ENCODE results near the gene COX8A. TPM values are rescaled to one million over a fixed set of nuclear protein-coding genes. Genes with fewer than 3 reads are reported as not detected.

Gene COX8A
- total and polyA plus RNA-seq, 2 experiments from 2014 or later = 712 to 1,014 TPM

DNA sequence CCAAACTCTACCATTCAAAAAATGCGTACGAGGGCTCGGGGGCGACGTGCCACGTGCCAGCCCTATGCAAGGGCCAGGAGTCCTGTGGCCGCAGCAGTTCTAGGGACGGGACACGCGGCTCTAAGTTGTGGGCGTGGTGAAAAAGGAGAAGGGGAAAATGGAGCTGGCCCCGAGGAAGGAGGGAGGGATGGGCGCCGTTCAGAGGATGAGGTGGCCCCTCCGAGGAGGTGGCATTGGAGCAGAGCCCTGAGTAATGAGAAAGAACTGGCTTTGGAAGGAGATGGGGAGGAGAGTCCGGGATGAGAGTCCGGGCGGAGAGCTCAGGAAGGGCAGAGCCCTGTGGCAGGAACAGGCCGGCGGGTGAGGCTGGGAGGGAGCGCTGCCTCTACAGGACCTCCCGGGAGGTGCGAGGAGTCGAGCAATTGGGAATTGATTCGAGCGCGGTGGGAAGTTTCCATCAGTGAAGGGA, 32.8 kb downstream of the COX8A start:
- H3K9me3 ChIP-seq (ENCODE audit: low read depth) = no peaks in the 10 kb centered on the region
- H3K4me1 ChIP-seq (ENCODE audit: low read depth) = peaks cover 4% of the 10 kb centered on the region
- peaks cover 17% of the 10 kb centered on the region for H3K27me3 ChIP-seq
- TF ChIP-seq, protein P1, sequence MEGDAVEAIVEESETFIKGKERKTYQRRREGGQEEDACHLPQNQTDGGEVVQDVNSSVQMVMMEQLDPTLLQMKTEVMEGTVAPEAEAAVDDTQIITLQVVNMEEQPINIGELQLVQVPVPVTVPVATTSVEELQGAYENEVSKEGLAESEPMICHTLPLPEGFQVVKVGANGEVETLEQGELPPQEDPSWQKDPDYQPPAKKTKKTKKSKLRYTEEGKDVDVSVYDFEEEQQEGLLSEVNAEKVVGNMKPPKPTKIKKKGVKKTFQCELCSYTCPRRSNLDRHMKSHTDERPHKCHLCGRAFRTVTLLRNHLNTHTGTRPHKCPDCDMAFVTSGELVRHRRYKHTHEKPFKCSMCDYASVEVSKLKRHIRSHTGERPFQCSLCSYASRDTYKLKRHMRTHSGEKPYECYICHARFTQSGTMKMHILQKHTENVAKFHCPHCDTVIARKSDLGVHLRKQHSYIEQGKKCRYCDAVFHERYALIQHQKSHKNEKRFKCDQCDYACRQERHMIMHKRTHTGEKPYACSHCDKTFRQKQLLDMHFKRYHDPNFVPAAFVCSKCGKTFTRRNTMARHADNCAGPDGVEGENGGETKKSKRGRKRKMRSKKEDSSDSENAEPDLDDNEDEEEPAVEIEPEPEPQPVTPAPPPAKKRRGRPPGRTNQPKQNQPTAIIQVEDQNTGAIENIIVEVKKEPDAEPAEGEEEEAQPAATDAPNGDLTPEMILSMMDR (IDR thresholded peaks at IDR 0.05; ENCODE audit: low read depth, low read length) = no peak
- no peaks in the 10 kb centered on the region for H3K36me3 ChIP-seq
- no peak overlapping the region for H3K4me3 ChIP-seq
- peak; percentile 25 to 49 for DNase-seq (ENCODE audit: low read depth in 1 of 2, low spot score in 1 of 2)
- no peak overlapping the region for H3K27ac ChIP-seq

DNA sequence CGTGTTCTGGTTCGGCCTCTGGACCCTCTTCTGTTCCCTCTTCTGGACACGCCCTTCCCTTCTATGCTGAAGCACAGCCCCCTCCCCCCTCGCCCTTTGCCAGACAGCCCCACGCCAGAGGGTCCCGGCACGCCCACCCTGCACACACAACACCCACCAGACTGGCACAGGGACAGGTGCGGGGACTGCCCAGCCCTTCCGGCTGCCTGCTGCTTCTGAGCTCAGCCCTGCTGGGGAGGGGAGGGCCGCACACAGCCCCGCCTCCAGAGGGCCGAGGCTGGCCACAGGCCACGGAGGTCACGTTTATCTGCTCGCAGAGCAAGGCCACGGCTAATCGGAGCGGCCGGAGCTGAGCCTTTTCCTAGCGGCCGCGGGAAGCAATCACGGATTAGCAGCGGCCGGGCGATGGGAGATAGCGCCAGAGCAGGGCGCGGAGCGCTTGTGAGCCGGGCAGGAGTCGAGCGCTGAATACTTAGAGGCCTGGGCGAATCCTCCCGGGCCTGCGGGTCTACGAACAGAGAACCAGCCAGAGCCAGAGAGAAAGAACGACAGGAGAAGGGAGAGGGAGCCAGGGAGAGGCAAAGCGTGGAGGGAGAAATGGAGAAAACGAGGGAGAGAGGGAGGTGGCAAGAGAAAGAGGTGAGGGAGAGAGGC, 33.3 kb downstream of the COX8A start:
- TF ChIP-seq, protein P1 (IDR thresholded peaks at IDR 0.05; ENCODE audit: low read depth, low read length) = peak; percentile 34
- peak; percentile 63 to 90 for DNase-seq (ENCODE audit: low read depth in 1 of 2, low spot score in 1 of 2)
- peaks cover 4% of the 10 kb centered on the region for H3K4me1 ChIP-seq (ENCODE audit: low read depth)
- peak overlapping the region; percentile 63 for H3K27ac ChIP-seq
- no peaks in the 10 kb centered on the region for H3K36me3 ChIP-seq
- H3K9me3 ChIP-seq (ENCODE audit: low read depth) = no peaks in the 10 kb centered on the region
- H3K27me3 ChIP-seq = peaks cover 17% of the 10 kb centered on the region
- no peak overlapping the region for H3K4me3 ChIP-seq

DNA sequence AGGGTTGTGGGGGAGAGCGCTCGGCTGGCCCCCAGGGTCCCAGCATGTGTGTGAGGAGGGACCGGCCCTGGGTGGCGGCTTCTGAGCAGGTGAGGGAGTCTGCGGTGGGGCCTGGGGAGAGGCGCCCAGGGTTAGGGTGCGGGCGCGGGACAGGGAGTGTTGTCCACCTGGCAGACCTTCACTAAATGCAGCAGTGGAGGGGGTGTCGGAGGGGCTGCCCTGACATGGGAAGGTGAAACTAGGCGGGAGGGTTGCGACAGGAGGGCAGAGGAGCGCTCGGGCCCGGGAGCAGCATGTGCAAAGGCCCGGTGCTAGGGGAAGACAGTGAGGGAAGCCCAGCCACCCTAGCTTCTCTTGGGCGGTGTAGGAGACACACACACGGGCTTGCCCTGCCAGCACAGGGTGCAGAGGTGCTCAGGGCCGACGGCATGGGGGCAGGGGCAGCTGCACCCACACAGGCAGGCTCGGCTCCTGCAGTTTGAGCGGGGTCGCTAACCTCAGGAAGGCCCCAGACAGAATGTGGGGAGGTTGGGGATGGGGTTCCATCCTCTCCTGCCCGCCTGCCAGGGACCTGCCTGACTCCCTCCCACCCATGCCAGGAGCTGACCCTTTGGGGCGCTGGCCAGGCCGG, 34.0 kb downstream of the COX8A start:
- TF ChIP-seq, protein P1 (IDR thresholded peaks at IDR 0.05; ENCODE audit: low read depth, low read length) = no peak
- H3K4me3 ChIP-seq = no peak overlapping the region
- H3K4me1 ChIP-seq (ENCODE audit: low read depth) = peaks cover 4% of the 10 kb centered on the region
- H3K27ac ChIP-seq = peak overlapping the region; percentile 63
- no peaks in the 10 kb centered on the region for H3K9me3 ChIP-seq (ENCODE audit: low read depth)
- H3K36me3 ChIP-seq = no peaks in the 10 kb centered on the region
- peaks cover 17% of the 10 kb centered on the region for H3K27me3 ChIP-seq
- DNase-seq (ENCODE audit: low read depth in 1 of 2, low spot score in 1 of 2) = no peak

DNA sequence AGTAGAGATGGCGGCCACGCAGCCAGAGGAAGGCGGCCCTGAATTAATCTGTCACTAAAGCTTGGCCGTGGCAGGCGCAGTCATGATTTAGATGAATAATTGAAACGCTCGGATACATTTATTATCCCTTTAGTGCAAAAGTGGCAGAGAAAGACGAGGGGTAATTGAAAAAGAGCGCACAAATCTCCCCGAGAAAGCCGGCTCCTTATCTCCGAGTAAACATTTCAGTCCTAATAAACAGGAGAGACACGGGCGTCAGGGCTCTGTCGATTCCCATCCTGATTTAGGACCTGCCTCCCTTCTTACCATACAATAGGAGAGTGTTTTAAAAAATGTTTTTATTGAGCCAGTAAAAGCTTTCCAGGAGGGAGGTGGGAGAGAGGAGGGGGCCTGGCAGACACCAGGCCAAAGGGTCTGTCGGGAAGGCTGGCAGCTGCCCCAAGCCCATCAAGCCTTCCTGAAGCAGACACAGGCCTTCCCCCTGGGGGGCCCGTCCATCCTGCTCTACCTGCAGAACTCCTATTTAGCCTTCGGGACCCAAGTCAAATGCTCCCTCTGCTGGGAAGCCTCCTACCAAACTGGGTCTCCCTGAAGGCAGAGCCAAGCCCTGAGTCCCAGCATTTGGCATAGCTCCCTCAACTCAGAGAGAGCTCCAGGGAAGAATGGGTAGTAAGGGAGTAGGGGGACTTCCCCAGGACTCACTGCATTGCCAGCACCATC, 34.7 kb downstream of the COX8A start:
- no peak overlapping the region for H3K27ac ChIP-seq
- TF ChIP-seq, protein P1 (IDR thresholded peaks at IDR 0.05; ENCODE audit: low read depth, low read length) = no peak
- H3K4me1 ChIP-seq (ENCODE audit: low read depth) = peaks cover 4% of the 10 kb centered on the region
- peaks cover 17% of the 10 kb centered on the region for H3K27me3 ChIP-seq
- no peaks in the 10 kb centered on the region for H3K36me3 ChIP-seq
- no peak for DNase-seq (ENCODE audit: low read depth in 1 of 2, low spot score in 1 of 2)
- H3K9me3 ChIP-seq (ENCODE audit: low read depth) = no peaks in the 10 kb centered on the region
- H3K4me3 ChIP-seq = no peak overlapping the region

DNA sequence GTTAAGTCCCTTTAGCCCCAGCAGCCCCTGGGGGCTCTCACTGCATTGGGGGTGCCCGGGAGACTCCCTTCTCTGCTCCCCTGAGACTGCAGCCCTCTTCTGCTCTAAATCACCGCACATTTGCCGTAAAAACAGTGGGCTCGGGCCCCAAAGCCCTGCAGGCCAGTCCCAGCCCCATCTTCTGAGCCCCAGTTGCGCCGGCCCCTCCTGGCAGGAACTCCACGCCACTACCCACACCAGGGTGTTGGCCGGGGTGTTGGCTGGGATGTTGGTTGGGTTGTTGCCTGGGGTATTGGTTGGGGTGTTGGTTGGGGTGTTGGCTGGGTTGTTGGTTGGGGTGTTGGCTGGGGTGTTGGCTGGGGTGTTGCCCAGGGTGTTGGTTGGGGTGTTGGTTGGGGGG, 35.3 kb downstream of the COX8A start:
- H3K36me3 ChIP-seq = no peaks in the 10 kb centered on the region
- H3K27ac ChIP-seq = no peak overlapping the region
- TF ChIP-seq, protein P1 (IDR thresholded peaks at IDR 0.05; ENCODE audit: low read depth, low read length) = no peak
- no peak for DNase-seq (ENCODE audit: low read depth in 1 of 2, low spot score in 1 of 2)
- no peaks in the 10 kb centered on the region for H3K9me3 ChIP-seq (ENCODE audit: low read depth)
- H3K4me1 ChIP-seq (ENCODE audit: low read depth) = peaks cover 4% of the 10 kb centered on the region
- H3K27me3 ChIP-seq = peaks cover 17% of the 10 kb centered on the region
- no peak overlapping the region for H3K4me3 ChIP-seq

All from cardiac muscle cell (in vitro differentiated cells and primary cell).